SHP77 (cell line): ENCODE measurements around the gene UBQLN4.

Experiments used
- DNase-seq, 2 experiments: peaks; one replicate each; lab custom pipeline; 2025; lab: John Stamatoyannopoulos, UW

The UBQLN4 gene

DNA sequence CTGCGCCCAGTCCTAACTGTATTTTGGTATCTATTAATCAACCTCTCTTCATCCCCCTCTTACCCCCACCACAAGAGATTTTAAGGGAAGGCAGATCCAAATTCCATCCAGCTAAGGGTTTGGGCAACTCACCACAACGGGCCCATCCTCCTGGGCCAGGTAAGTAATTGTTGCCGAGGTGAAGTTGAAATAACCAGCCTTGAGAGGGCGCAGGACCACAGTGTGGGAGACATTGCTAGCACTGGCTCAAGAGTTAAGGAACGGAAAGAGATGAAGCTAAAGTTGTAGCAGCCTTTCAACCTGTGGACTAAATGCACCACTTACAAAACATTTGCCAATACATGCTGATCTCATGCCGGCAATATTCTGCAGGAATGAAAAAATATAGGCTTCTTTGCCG is 38.8 kb downstream of the UBQLN4 start:
- no peak for DNase-seq

GRCh38 chr1:156012051-156012817 is 41.4 kb downstream of the UBQLN4 start:
- DNase-seq, result no peak

DNA sequence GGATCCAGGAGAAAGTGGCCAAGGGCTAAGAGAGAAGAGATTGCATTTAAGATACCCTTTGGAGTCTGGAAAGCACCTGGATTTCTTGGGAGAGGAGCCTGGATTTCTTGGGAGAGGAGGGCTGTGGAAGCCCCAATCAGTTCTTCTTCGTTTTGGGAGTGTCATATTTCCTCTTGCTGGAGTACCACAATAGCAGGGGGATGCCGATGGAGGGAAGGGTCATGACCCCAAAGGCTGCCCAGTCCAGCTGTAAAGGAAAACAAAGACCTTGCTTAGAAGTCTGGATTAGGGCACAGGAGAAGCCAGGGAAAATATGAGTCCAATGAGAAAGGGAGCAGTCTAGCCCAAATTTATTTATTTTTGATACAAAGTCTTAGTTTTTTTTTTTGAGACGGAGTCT is 44.2 kb downstream of the UBQLN4 start:
- no peak for DNase-seq

DNA sequence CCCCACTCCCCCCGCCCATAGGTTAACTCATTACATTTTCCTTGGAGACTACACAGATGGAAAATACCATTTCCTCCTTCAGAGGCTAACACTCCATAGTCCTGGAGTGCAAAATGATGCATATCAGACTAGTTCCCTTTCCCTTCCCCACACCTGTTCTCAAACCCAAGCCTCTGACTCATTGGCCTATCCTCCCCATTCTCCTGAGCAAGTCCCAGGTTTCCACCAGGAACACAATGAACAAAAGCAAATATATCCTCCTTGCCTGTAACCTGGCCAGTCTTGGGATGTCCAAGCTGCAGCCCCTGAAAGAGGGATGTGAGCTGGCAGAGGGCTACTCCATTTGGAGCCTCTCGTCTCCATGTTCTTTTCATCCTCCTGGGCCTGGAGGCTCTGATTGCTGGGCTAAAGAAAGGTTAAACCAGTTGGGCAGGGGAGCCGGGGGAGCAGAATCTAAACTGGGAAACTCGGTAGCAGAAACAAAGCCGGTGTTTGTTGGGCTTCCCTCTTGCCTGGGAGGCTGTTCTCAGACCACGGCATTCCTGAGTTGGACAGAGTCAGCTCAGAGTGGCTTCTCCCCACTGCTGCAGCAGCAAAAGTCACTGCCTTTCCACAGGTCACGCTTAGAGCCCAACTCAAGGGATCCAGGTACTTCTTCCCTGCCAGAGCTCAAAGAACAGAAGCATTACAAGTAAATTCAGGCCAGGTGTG is 46.8 kb downstream of the UBQLN4 start:
- no peak for DNase-seq

DNA sequence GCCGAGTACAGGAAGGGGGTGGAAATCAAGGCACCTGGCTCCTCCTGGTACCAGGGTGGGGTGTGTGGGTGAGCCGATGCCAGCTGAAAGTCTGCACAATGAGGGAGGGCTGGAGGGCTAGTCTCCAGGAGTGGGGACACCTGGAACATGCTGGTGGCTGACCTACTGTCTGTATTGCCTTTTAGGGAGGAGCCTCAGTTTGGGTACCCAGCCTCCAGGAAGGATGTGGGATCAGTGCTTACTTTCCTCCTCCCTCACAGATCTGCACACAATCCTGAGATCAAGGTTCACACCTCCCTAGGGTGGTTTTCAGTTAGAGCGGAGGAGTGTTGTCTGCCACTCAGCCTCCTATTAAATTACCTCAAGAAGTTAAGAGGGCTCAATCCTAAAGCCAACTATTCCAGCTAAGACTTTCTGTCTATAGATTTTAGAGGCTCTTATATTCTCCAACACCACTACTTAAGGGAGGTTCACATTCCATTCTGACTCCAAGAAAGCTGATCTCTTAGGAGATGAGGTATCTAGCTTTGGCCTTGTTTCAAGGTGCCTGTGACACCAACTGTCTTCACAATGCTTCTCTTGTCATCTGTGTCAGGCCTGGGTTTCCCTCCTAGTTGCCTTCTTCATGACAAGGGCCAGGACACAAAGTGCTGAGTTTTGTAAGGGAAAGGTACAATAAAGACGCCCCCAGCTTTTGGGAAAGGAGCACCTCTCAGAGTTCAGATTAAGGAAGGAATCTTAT is 48.6 kb downstream of the UBQLN4 start:
- DNase-seq, result no peak

GRCh38 chr1:156003923-156004188 is 49.7 kb downstream of the UBQLN4 start:
- no peak for DNase-seq

- no peak for DNase-seq
Observed at GRCh38 chr1:156002188-156002911, 51.2 kb downstream of the UBQLN4 start.

GRCh38 chr1:156001662-156002171 is 51.9 kb downstream of the UBQLN4 start:
- no peak for DNase-seq

DNA sequence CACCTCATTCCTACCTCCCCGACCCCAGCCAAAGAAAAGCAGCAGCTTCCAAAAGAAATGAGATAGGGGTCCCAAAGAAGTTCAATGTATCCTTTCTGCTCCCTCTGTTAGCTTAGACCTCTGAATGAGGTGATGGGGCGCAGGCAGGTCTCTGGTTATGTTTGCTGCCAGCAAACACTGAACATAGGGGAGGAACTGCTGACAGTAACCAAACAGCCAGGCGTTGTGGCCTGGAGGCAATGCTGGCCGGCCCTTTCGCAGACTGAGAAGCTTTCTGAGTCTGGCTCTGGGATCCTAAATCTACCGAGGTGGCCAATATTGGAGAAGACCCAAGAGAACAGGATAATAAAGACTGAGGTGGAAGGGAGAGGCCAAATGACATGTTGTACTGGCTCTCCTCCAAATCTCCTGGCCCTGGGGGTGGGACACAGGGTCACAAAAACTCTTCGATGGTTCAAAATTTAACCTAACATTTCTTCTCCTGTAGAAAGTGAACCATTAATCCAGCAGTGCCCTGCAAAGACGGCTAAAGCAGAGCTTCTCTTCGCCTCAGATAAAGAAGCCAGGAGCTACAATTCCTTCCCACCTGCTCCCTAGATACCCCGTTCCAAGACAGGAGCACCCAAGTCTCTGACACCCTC is 52.5 kb downstream of the UBQLN4 start:
- DNase-seq, result no peak

- DNase-seq, result no peak
Observed at GRCh38 chr1:155999964-156000363, 53.6 kb downstream of the UBQLN4 start.

GRCh38 chr1:155996166-155996565 is 57.4 kb downstream of the UBQLN4 start:
- DNase-seq, result no peak

- DNase-seq, result no peak
Observed at GRCh38 chr1:155993595-155993994, 60.0 kb downstream of the UBQLN4 start.

DNA sequence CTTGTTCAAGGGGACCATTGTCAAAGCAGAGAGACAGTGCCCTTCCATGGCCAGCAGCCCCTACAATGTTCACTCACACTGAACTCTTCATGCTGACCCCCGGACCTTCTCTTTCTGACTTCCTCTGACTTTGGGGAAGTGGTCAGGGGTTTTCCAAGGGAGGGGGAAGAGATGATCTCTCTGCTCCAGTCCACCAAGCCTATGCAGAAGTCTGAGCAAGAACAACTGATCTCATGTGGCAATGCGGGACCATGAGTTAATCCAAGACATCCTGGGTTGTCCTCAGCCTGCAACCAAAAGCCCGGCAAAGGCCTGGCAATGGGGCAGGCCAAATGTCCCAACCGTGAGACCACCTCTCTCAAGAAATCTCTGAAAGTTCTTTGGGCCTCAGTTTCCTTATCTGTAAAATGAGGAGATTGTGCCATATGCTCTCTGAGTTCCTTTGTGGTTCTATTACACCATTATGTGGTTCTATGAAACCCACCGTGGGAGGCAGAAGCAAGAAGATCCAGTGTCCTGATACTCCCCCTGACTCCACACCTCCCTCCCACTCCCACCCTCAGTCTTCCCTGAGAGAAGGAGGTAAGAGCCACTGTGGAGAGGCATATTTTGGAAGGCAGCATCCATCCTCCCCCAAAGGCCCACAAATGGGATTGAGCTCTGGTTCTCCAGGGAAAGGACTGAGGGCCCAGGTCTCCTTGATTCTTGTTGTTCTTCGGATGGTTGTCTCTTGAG is 63.4 kb downstream of the UBQLN4 start:
- DNase-seq, result no peak

- peak; percentile 84 to 91 for DNase-seq
Observed at GRCh38 chr1:155989242-155990004, 64.2 kb downstream of the UBQLN4 start.
